ENCODE data around the gene LCE2C. TPM values are rescaled to one million over a fixed set of nuclear protein-coding genes. Genes with fewer than 3 reads are reported as not detected.

LCE2C gene
- total and polyA plus RNA-seq, 9 donors: not detected

DNA sequence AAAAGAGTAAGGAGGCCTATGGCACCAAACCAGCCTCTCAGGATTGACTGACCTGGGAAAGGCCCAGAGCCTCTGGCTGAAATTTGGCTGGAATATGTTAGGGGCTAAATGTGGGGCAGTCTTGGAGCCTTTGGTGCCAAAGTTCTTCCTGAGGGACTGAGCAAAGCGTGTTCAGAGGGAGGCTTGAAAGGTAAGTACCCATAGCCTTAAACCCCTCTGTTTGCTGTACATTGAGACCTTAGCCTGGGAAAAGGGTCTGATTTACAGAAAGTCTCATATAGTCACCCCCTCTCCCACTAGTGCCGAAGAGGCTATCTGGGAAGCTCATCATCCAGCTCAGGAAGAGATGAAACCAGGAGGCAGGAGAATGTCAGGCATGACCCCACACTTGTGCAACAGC, 32.8 kb downstream of the LCE2C start, which contains the start of gene LCE4A:
Gene LCE4A (plus strand): TSS at position 301 of the 400 bp plus-strand sequence. CDS start 916 bp downstream, outside the sequence.
- no peaks in the 10 kb centered on the region for H3K36me3 ChIP-seq (ENCODE audit: control insufficient read depth, insufficient read depth, low read length)
- H3K27me3 ChIP-seq (ENCODE audit: control insufficient read depth, insufficient read depth, low read length): peaks cover 2% of the 10 kb centered on the region
- no peak within 1 kb of the TSS for H3K4me3 ChIP-seq (ENCODE audit: low read length)
- H3K4me1 ChIP-seq (ENCODE audit: control insufficient read depth, insufficient read depth, low read length): no peaks in the 10 kb centered on the region
- no peaks in the 10 kb centered on the region for H3K9me3 ChIP-seq (replicated peaks; ENCODE audit: control insufficient read depth, low read depth, low read length)
- 80% methylated on average over 2 of the region's 2 CpGs for WGBS (ENCODE audit: insufficient coverage)
- DNase-seq: no peak
- H3K27ac ChIP-seq (ENCODE audit: low read length): no peak within 1 kb of the TSS

DNA sequence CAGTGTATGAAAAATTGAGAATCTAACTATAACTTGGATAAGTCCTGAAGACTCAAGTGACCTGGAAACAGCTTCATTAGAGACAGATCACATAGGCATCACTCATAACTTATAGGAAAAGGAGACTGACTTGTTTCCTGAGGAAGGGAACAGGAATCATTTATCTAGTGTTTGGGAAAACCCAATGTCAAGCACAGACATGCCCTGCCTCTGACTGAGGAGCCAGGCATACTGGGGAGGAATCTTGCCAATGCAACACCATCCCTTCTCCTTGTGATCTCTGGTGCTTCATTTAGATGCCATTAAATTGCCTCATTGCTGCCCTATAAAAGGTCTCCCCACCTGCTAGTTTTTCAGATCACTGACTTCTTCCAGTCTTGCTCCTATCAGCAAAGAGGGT, 43.2 kb downstream of the LCE2C start:
- H3K27ac ChIP-seq (ENCODE audit: low read length): no peak overlapping the region
- H3K27me3 ChIP-seq (ENCODE audit: control insufficient read depth, insufficient read depth, low read length): no peaks in the 10 kb centered on the region
- H3K36me3 ChIP-seq (ENCODE audit: control insufficient read depth, insufficient read depth, low read length): no peaks in the 10 kb centered on the region
- peaks cover 2% of the 10 kb centered on the region for H3K9me3 ChIP-seq (replicated peaks; ENCODE audit: control insufficient read depth, low read depth, low read length)
- no peaks in the 10 kb centered on the region for H3K4me1 ChIP-seq (ENCODE audit: control insufficient read depth, insufficient read depth, low read length)
- DNase-seq: no peak
- H3K4me3 ChIP-seq (ENCODE audit: low read length): no peak overlapping the region

DNA sequence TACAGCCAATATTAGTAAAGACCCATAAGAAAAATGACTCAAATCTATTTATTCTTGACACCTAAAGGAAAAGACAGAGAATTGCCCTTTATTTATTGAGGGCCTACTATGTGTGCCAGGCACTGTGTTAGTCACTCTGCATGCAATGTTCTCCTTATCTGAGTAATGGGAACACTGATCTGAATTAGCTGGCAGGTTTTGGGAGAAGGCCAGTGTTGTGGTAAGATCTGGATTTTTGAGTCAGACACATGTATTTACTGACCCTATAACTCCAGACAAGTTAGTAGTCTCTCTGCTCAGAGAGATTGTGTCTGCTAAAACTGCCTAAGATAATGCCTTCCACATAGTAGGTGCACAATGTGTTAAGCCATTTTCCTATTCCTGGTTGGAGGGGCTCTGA, 50.2 kb downstream of the LCE2C start:
- H3K4me1 ChIP-seq (ENCODE audit: control insufficient read depth, insufficient read depth, low read length): no peaks in the 10 kb centered on the region

More for the DNA sequence above, 50.2 kb downstream of the LCE2C start:
- no peaks in the 10 kb centered on the region for H3K27me3 ChIP-seq (ENCODE audit: control insufficient read depth, insufficient read depth, low read length)
- no peaks in the 10 kb centered on the region for H3K36me3 ChIP-seq (ENCODE audit: control insufficient read depth, insufficient read depth, low read length)
- H3K27ac ChIP-seq (ENCODE audit: low read length): no peak overlapping the region
- H3K4me3 ChIP-seq (ENCODE audit: low read length): no peak overlapping the region
- no peaks in the 10 kb centered on the region for H3K9me3 ChIP-seq (replicated peaks; ENCODE audit: control insufficient read depth, low read depth, low read length)
- DNase-seq: no peak

Other genes starting within 250 kb of the LCE2C start
- not detected for gene LCE5A, start 164.5 kb upstream of the LCE2C start, total RNA-seq
- gene LCE5A, start 164.5 kb upstream of the LCE2C start, polyA plus RNA-seq (ENCODE audit: insufficient read depth in 1 of 8, insufficient read length in 8 of 8, low replicate concordance in 1 of 8): not detected
- not detected for gene CRCT1, start 160.8 kb upstream of the LCE2C start, total RNA-seq
- gene CRCT1, start 160.8 kb upstream of the LCE2C start, polyA plus RNA-seq (ENCODE audit: insufficient read depth in 1 of 8, insufficient read length in 8 of 8, low replicate concordance in 1 of 8): not detected
- gene LCE3E, start 108.5 kb upstream of the LCE2C start, total RNA-seq: not detected
- not detected for gene LCE3E, start 108.5 kb upstream of the LCE2C start, polyA plus RNA-seq (ENCODE audit: insufficient read depth in 1 of 8, insufficient read length in 8 of 8, low replicate concordance in 1 of 8)
- not detected for gene LCE3D, start 94.8 kb upstream of the LCE2C start, total RNA-seq
- gene LCE3D, start 94.8 kb upstream of the LCE2C start, polyA plus RNA-seq (ENCODE audit: insufficient read depth in 1 of 8, insufficient read length in 8 of 8, low replicate concordance in 1 of 8): not detected
- gene LCE3C, start 75.0 kb upstream of the LCE2C start, total RNA-seq: not detected
- gene LCE3C, start 75.0 kb upstream of the LCE2C start, polyA plus RNA-seq (ENCODE audit: insufficient read depth in 1 of 8, insufficient read length in 8 of 8, low replicate concordance in 1 of 8): not detected
- gene LCE3B, start 61.5 kb upstream of the LCE2C start, total RNA-seq: not detected
- gene LCE3B, start 61.5 kb upstream of the LCE2C start, polyA plus RNA-seq (ENCODE audit: insufficient read depth in 1 of 8, insufficient read length in 8 of 8, low replicate concordance in 1 of 8): not detected
- not detected for gene LCE3A, start 52.2 kb upstream of the LCE2C start, total RNA-seq
- not detected for gene LCE3A, start 52.2 kb upstream of the LCE2C start, polyA plus RNA-seq (ENCODE audit: insufficient read depth in 1 of 8, insufficient read length in 8 of 8, low replicate concordance in 1 of 8)
- gene LCE2D, start 11.9 kb upstream of the LCE2C start, total RNA-seq: not detected
- not detected for gene LCE2D, start 11.9 kb upstream of the LCE2C start, polyA plus RNA-seq (ENCODE audit: insufficient read depth in 1 of 8, insufficient read length in 8 of 8, low replicate concordance in 1 of 8)
- not detected for gene LCE2B, start 10.8 kb downstream of the LCE2C start, total RNA-seq
- gene LCE2B, start 10.8 kb downstream of the LCE2C start, polyA plus RNA-seq (ENCODE audit: insufficient read depth in 1 of 8, insufficient read length in 8 of 8, low replicate concordance in 1 of 8): not detected
- not detected for gene LCE2A, start 23.1 kb downstream of the LCE2C start, total RNA-seq
- not detected for gene LCE2A, start 23.1 kb downstream of the LCE2C start, polyA plus RNA-seq (ENCODE audit: insufficient read depth in 1 of 8, insufficient read length in 8 of 8, low replicate concordance in 1 of 8)
- not detected for gene LCE4A, start 32.9 kb downstream of the LCE2C start, total RNA-seq
- gene LCE4A, start 32.9 kb downstream of the LCE2C start, polyA plus RNA-seq (ENCODE audit: insufficient read depth in 1 of 8, insufficient read length in 8 of 8, low replicate concordance in 1 of 8): not detected
- gene KPRP, start 82.7 kb downstream of the LCE2C start, total RNA-seq: not detected
- gene KPRP, start 82.7 kb downstream of the LCE2C start, polyA plus RNA-seq (ENCODE audit: insufficient read depth in 1 of 8, insufficient read length in 8 of 8, low replicate concordance in 1 of 8): not detected
- gene LCE1F, start 99.9 kb downstream of the LCE2C start, total RNA-seq: not detected
- not detected for gene LCE1F, start 99.9 kb downstream of the LCE2C start, polyA plus RNA-seq (ENCODE audit: insufficient read depth in 1 of 8, insufficient read length in 8 of 8, low replicate concordance in 1 of 8)
- not detected for gene LCE1E, start 111.0 kb downstream of the LCE2C start, total RNA-seq
- not detected for gene LCE1E, start 111.0 kb downstream of the LCE2C start, polyA plus RNA-seq (ENCODE audit: insufficient read depth in 1 of 8, insufficient read length in 8 of 8, low replicate concordance in 1 of 8)
- not detected for gene LCE1D, start 121.4 kb downstream of the LCE2C start, total RNA-seq
- gene LCE1D, start 121.4 kb downstream of the LCE2C start, polyA plus RNA-seq (ENCODE audit: insufficient read depth in 1 of 8, insufficient read length in 8 of 8, low replicate concordance in 1 of 8): not detected
- gene LCE1C, start 131.4 kb downstream of the LCE2C start, total RNA-seq: not detected
- not detected for gene LCE1C, start 131.4 kb downstream of the LCE2C start, polyA plus RNA-seq (ENCODE audit: insufficient read depth in 1 of 8, insufficient read length in 8 of 8, low replicate concordance in 1 of 8)
- not detected for gene LCE1B, start 136.7 kb downstream of the LCE2C start, total RNA-seq
- not detected for gene LCE1B, start 136.7 kb downstream of the LCE2C start, polyA plus RNA-seq (ENCODE audit: insufficient read depth in 1 of 8, insufficient read length in 8 of 8, low replicate concordance in 1 of 8)
- not detected for gene LCE1A, start 152.2 kb downstream of the LCE2C start, total RNA-seq
- gene LCE1A, start 152.2 kb downstream of the LCE2C start, polyA plus RNA-seq (ENCODE audit: insufficient read depth in 1 of 8, insufficient read length in 8 of 8, low replicate concordance in 1 of 8): not detected
- gene LCE6A, start 167.6 kb downstream of the LCE2C start, total RNA-seq: not detected
- gene LCE6A, start 167.6 kb downstream of the LCE2C start, polyA plus RNA-seq (ENCODE audit: insufficient read depth in 1 of 8, insufficient read length in 8 of 8, low replicate concordance in 1 of 8): not detected
- not detected for gene LCE7A, start 184.7 kb downstream of the LCE2C start, total RNA-seq
- not detected for gene LCE7A, start 184.7 kb downstream of the LCE2C start, polyA plus RNA-seq (ENCODE audit: insufficient read depth in 1 of 8, insufficient read length in 8 of 8, low replicate concordance in 1 of 8)
- gene SMCP, start 203.0 kb downstream of the LCE2C start, total RNA-seq: not detected
- gene SMCP, start 203.0 kb downstream of the LCE2C start, polyA plus RNA-seq (ENCODE audit: insufficient read depth in 1 of 8, insufficient read length in 8 of 8, low replicate concordance in 1 of 8): not detected
- gene IVL, start 233.3 kb downstream of the LCE2C start, total RNA-seq: not detected
- 1 to 10 TPM in 1 of 8 donors, under 1 TPM in 3, not detected in 4; 0.11 to 8.1 (median 0.32) TPM for gene IVL, start 233.3 kb downstream of the LCE2C start, polyA plus RNA-seq (ENCODE audit: insufficient read depth in 1 of 8, insufficient read length in 8 of 8, low replicate concordance in 1 of 8)